ENCODE data around the gene C7orf25.
A peak's percentile ranks its signal among the peaks of the same experiment; 100 is the strongest.

The C7orf25 gene

DNA sequence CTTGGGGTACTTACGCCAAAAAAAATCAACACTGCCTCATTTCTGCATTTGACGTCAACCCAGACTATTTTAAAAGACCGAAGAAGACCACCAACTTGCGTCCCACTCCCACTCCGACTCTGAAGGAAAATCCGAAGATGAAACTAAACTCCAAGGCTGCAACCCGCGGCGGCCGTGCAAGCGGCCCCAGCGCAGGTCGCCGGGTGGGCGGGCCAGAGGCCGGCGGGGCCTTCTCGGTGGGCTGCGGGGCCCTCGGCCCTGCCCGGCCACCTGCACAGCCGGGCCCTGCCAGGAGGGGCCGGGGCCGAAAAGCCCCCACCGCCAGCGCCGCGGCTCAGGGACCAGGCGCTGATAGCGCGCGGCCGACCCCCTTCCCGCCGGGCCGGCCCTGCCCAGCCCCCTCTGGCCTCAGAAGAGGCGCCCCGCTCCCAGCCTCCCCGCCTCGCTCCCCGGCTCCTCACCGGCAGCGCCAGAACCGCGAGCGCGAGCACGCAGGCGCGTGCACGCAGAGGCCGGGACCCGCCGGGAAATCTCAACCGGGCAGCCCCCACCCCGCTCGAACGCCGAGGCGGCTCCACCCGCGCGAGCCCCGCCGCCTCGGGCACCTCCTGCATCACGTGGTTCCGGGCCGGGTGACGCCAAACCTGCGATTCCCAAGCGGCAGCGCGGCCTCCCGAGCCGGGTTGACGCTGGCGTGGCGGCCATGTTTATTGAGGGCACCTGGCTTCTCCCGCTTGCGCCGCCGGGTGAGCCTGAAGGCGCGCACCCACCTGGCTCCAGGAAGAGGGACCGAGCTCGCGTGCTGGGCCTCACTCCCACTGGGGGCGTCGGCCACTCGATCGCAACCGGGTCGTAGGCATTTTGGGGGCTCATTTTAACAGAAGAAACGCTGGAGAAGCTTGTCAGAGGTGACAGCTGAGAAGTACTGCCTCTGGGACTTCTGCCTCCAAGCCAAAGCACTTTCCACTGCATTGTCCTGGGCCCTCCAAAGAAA lies at the start of gene C7orf25:
Gene C7orf25 (minus strand): TSS at position 617 of the 994 bp plus-strand sequence. CDS start 1,170 bp downstream, outside the sequence.
- peak; percentile 96 for DNase-seq

DNA sequence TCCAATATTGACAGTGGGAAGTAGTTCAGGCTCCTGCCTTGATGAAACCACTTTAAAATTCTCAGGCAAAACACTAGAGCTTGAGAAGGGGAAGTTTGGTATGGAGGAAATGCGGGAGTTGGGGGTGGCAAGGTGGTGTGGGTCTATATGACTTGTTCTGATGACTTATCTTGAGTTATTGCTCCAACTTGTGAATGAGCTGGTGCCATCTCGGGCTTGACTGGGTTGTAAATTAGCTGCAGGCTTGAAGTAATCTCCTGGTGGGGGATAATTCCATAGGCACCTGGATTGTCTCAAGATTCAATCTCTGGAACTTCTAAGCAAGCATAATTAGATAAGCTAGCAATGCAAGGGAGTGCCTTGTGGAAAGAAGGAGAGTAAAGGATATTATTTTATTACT lies 49.3 kb upstream of the C7orf25 start:
- DNase-seq: no peak

DNA sequence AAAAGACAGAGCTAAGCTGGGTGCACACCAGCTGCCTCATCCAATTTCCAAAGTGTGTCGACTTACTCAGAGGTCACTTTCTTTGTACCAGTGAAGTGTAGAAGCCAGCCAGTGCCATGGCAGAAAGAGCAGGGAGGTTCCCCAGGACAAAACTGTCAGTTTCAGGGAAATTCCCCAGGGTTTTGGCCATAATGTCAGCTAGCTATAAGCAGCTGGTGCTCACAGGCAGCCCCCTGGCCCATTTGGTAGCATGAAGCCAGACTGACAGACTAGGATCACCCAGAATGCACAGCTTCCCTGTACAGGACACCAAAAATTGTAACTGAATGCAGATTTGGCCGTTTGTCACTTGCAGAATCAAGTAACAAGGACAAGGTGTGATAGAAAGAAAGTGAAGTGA lies 48.9 kb upstream of the C7orf25 start:
- DNase-seq: no peak

DNA sequence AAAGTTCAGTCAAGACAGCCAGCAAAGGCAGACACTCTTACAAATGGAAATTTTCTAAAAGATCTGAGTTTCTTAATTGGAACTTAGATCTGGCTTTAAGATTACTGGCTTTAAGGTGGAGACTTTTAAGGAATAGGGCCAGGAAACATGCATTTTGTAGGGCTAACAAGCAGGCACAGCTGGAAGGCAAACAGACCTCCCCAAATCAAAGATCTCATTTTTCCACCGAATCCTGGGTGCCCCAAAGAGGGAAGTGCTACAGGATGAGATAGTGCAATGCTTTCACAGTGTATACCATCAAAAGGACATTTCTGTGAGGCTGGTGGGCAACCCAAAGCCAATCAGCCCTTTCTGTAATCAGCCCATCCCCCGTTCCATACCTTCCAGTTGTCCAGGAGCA lies 47.7 kb upstream of the C7orf25 start:
- DNase-seq: no peak

DNA sequence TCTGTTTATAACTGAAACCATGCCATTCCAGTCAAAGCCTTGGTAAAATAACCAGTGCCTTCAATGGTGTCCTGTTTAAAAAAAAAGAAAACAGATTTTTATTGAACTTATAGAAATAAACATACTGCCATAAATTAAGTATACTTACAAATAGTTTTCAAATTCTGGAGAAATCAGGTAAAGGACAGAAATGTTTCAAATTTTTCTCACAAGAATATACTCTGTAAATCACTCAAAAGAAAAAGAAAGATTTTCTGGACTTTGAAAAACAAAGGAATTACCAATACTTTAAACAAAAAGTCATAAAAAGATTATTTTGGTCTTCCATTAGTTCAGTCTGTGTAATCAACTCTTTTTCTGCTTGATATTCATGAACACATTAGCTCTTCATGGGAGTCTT lies 44.2 kb upstream of the C7orf25 start:
- DNase-seq: no peak

DNA sequence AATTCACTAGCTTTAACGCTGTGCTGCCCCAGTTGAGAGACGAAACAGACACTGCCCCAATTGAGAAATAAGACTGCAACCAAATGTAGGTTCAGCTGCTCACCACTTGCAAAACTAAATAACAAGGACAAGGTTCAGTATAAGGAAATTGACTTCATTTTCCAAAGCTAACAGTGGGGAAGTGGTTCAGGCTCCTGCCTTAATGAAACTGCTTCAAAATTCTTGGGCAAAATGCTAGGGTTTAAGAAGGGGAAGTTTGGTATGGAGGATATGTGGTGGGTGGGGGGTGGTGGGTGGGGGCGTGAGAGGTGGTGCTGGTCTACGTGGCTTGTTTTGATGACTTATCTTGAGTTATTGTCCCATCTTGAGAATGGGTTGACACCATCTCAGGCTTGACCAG lies 42.1 kb upstream of the C7orf25 start:
- no peak for DNase-seq

DNA sequence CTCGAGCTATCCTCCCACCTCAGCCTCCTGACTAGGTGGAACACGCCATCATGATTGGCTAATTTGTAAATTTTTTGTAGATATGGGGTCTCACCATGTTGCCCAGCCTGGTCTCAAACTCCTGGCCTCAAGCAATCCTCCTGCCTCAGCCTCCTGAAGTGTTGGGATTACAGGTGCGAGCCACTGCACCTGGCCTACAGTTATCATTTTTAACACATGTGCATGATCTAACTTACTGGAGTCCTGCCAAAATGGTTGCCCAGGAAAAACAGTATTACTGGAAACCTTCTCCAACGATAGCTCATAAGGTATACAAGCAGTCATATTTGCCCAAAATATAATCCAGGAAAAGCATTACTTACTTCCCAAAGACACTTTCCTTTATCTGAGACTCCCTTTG lies 40.5 kb upstream of the C7orf25 start:
- no peak for DNase-seq

DNA sequence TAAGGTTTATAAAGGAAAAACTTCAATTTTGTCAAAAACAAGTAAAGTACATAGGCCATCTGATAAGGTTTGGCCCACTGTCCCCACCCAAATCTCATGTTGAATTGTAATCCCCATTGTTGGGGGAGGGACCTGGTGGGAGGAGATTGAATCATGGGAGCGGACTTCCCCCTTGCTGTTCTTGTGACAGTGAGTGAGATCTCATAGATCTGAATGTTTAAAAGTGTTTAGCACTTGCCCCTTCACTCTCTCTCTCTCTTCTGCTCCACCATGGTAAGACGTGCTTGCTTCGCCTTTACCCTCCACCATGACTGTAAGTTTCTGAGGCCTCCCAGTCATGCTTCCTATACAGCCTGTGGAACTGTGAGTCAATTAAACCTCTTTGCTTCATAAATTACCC lies 38.5 kb upstream of the C7orf25 start:
- DNase-seq: no peak

DNA sequence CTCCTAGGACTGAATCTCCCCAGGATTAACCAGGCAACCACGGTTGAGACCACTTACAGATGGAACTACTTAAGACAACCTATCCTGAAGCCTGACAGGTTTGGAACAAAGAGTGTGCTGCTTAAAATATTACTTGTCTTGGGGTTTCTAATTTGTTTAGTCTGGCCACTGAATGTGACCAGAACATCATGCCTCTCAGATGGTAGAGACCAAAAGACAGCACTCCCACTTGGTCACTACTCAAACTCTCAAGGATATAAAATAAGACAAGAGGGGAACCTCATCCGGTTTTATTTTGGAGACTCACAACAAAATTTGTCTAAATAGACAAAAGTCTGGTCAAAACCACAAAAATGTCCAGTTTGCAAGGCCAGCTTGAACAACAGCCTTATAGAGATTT lies 35.7 kb upstream of the C7orf25 start:
- no peak for DNase-seq

DNA sequence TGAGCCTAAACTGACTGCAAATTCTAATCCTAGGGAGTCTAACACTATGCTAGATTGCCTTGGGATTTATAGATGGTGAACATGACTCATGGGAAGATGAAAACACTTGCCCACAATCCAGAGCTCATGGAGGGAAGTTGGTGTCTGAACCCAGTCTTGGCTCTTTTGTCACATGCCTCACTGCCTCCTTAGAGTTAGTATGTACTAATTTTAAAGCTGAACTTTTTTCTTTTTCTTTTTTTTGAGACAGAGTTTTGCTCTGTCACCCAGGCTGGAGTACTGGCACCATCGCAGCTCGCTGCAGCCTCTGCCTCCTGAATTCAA lies 34.7 kb upstream of the C7orf25 start:
- no peak for DNase-seq

DNA sequence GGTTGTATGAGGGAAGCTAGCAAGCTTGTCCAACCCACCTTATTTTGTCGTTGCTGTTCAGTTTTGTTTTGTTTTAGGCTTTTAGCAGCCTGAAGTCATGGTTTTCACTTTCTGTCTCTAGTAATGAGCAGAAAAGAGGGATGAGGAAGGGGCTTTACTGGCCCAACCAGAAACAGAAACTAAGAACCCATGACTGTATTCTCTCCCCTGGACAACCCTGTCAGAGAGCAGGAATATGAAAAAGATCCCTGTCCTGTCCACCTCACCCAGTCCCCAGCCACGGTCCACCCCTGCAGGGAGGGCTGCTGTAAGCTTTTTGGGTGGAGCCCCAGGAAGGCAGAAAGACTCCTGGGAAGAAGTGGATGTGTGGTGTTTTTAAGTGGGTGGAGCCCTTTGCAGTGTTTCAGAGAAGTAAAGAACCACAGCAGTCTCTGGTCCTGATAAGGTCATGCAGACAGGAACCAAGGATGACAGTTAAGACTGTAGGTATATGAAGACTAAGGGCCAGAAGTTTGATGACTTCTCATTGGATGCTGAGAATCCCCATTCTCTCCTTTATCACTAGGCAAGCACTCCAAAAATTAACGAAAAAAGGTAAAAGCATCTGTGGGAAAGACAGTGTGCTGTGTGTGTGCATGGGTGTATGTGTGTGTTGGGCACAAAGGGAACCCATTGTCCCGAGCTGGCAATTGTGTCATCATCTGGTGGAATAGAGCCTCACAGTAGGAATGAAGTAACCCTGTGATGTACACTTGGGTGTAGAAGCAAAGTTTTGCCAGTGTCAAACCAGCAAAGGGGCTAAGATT lies 34.2 kb upstream of the C7orf25 start:
- DNase-seq: no peak

DNA sequence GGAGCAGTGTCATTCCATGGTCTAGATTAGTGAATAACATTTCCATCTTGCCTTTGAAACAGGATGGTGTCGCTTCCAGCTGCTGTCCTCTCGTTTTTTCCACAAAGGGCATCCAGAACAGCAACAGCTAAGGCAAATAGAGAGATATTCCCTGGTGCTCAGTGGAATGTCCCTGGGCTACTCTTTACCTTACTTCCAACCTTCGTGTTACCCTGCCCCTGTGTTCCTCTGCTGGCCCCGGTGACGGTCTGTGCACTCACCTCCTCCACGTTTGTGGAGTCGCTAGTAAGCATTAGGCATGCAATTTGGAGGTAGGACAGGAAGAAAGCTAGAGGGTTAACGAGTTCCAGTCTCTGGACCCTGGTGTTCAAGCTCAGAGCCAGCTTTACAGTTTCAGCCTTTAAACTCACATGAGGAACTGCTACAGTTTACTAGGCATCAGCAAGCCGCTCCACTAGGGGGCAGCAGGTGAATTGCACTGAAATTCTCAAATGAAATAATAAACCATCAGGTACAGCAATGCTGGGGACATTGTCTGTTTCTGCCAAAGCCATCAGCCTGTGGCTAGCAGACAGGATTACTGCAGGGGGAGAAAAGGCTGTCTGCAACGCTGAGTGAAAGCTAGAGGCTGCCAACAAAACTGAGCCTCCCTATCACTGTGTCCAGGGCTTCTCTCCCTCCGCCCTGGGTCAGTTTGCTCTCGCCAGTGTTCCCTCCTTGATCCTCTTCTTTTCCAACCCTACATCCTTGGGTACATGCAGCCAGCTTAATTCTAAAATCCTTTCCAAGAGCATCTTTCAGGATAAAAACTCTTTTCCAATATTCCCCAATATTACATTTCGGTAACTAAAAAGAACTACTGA lies 29.3 kb upstream of the C7orf25 start:
- peak; percentile 67 for DNase-seq

DNA sequence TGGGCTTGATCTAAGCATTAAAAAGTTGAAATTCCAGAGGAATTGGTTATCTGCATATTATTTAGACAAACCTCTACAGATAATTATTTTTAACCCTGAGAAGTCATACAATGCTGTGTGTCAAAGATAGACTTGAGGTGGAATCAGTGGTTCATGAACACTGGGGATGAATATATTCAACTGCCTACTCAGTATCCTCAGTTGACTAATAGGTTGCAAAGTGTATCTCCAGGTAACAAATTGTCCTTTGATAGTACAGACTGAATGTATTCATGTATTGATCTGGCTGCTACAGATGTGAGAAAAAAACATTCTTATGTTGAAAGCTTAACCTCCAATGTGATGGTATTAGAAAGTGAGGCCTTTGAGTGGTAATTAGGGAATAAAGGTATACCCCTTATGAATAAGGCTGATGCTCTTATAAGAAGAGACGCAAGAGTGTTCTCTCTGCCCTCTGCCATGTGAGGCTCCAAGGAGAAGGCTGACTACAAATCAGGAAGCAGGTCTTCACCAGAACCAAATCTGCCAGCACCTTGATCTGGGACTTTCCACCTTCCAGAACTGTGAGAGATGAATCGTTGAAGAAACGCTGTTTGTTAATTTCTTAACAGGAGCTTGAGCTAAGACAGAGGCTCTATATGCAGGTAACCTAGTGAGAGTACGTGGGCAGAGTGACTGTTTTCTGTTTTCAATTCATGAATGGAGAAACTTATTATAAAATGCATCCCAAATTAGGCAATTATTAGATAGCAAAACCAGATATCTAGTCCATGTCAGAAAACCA lies 27.8 kb upstream of the C7orf25 start:
- no peak for DNase-seq

DNA sequence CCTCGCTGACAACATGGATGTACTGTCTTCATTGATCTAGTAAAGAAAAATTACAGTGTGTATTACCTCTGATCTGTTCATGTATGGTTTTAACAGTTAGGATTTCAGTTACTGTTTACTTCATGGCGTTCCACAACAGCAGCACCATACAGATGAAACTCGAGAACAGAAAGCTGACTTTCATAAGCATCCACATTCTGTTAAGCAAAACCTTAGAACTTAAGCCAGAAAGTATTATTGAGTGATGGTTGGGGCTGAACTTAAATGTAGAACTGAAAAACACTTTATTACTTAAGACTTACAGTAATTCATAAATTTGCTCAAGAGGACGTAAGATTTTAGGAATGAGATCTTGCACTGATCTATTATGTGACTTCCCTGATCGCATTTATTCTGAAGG lies 24.0 kb upstream of the C7orf25 start:
- no peak for DNase-seq

DNA sequence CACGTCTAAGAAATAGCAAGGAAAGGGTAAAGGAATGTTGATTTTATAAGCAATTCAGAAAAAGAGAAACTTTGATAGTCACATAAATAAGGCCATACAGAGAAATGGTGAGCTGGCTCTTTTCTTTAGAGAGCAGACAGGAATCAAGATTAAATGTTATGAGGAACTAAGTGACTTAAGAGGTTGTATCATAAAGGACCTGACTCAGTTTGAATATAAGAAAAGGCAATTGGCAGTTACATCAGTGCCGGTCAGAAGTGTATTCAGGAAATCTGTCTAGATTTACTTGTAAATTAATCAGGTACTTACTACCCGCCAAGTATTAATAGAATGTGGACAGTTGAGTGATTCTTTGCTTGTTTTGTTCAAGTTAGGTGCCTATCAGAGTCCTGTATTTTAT lies 22.4 kb upstream of the C7orf25 start:
- DNase-seq: no peak

DNA sequence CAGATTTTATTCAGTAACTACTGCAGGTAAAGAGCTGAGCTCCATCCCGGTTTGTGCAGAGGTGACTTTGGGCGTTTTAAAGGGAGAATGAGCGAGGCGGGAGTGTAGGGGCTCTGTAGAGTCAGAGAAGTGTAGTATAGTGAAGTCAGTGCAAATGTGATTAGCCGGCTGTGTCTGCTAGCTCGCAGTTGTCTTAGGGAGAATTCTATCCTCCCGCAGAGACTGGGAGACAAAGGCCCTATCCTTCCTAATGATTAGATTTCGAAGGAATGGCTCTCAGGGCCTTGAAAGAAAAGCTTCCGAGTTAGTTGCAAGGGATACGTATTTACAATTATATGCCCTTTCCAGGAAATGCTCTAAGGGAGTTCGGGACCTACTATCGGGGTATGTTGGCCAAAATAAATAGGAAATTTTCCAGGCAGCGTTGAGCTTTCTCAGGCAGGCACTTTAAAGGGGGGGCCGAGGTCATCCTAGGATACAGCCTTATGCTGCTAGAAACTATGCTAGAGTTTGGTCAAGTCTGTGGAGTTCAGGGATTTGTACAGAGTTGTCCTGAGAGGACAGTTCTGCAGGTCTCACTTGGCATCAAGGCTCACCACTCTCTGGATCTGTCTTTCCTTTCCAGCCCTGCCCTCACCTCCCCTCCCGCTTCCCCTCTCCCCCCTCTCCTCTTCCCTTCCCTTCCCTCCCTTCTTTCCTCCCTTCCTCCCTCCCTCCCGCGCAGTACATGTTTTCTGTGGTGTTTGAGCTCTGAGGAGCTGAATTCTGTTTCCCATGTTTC lies 21.1 kb upstream of the C7orf25 start:
- DNase-seq: peak; percentile 15

DNA sequence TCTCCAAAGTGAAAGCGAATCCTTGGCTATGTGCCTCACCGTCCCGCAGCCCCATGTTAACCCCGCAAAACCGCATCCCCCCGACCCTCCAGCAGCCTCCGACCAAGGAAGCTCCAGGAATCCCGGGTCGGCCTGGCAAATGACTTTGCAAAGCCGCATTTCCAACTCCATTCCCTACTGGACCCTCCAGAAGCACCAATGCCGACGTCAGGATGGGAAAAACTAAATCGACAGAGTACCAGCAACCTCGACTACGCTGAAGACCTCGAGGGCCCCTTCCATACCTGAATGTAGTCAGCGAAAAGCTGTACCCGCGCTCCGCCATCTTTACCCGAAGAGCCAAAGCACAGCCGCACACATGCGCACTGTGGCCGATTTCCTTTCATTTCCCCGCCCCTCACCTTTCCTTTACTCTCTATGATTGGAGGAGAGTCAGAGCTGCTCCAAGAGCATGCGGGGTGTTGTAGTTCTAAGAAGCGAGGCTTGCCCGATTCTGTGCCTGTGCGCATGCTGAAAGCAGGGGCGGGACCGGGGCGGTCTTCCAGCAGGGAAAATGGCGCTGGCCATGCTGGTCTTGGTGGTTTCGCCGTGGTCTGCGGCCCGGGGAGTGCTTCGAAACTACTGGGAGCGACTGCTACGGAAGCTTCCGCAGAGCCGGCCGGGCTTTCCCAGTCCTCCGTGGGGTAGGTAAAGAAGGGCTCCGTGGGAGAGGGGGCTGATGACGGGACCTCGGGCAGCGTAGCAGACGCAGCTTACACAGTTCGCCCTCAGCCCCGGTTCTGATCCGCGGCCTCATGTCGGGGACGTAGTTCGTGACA lies 20.2 kb upstream of the C7orf25 start, which contains the start of the genes MRPL32 and PSMA2:
Gene MRPL32 (plus strand): TSS at position 543 of the 818 bp plus-strand sequence. CDS start 11 bp downstream, at position 554.
Gene PSMA2 (minus strand): TSS at position 341 of the 818 bp plus-strand sequence. CDS start 16 bp downstream, at position 325.
- DNase-seq: peak; percentile 99

DNA sequence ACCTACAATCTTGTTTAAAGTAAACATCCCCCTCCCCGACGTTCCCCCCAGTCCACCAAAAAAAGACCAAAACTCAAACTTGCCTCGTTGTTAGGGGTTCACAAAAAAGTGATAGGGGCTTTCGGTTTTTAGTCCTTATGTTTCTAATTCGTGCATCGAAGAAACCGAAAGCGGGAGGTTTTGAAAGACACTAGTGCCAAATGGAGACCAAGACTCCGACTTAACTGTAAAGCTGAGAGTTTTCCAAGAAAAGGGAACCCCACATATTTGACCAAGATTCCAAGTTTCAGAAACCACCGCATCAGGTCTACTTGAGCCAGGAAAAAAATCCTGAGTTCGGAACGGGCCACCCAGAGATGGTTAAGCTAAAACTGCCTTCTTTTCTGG lies 19.6 kb upstream of the C7orf25 start:
- DNase-seq: no peak

DNA sequence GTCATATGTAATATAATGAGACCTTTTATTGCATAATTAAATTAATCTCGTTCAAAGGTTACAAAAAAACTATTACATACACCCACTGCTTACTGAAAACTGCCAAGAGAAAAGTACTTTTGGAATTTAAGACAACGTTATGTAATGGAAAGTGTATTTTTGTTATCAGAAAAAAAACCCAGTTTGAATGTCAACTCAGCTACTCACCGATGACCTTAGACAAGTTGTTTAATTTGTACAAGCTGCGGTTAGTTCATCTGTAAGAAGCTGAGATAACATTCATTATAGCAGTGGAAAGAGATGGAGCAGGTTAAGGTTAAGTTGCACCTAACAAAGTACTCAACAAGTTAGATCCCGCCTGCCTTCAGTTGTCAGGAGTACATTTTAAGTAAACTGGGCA lies 19.0 kb upstream of the C7orf25 start:
- no peak for DNase-seq

DNA sequence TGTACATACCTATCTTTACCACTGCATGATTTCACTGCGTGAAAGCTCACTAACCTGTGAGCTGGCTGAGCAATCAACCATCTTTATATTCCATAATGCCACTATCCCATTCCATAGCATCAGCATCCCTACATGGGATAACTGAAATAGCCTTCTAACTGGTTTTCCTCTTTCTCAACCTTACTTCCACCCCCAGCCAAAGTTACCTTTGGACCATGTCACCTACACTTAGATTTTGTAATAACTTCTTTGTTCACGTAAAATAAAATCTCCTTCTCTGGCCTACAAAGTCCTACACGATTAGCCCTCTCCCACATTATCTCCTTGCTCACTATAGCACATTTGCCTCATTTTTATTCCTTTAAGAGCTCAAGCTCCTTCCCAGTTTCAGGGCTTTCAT lies 17.6 kb upstream of the C7orf25 start:
- no peak for DNase-seq

All from NCI-H1105 treated with DMSO at 0.1 percent for 48 hours (cell line).